ENCODE measurements around the gene BPIFB4. TPM values are rescaled to one million over a fixed set of nuclear protein-coding genes. Genes with fewer than 3 reads are reported as not detected.

Gene BPIFB4
- total RNA-seq, 1 experiment from 2014 or later = not detected

DNA sequence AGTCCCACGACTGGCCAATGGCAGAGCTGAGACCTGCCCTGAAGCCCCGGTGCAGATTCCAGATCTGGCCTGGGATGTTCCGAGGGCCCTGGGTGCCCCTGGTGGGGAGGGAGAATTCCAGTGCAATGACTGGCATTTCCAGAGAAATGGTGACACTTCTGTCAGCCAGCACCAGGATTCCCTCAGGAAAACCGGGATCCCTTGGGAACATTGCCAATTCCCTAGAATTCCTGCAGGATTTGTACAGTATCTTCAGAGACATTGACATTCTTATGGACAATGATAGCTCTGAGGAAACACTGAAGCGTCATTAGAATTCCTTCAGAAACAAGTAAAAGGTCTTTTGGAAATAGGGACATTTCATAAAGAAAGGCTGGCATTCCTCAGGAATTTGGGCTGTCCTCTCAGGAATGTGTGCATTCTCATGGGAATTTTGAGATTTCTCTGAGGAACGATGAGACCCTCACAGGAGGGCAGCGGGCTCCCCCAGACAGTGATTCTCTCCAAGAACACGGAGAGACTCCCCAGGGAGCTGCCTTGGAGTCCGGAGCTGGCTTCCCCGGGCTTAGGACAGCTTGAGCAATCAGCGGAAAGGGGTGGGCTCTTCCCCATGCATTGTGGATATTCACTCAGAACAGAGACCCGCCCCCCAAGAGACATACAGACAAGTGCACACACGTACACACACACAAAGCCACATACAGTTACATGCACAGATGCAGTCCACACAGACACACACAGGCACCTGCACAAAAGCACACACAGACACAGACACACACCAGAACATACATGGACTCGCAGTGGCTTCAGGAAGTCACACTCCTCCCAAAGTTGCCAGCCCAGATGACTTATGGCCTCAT, 53.3 kb downstream of the BPIFB4 start:
- no peaks in the 10 kb centered on the region for H3K9me3 Mint-ChIP-seq (ENCODE audit: low read depth, unreplicated experiment)
- DNase-seq = no peak
- H3K36me3 Mint-ChIP-seq (ENCODE audit: insufficient read depth, unreplicated experiment) = no peaks in the 10 kb centered on the region
- no TSS peak for BruUV-seq (replicated peaks)
- H3K27me3 Mint-ChIP-seq (ENCODE audit: unreplicated experiment) = peaks cover 94% of the 10 kb centered on the region
- no peak overlapping the region for H3K4me3 Mint-ChIP-seq (ENCODE audit: low read depth, unreplicated experiment)
- H3K4me1 Mint-ChIP-seq (ENCODE audit: low read depth, unreplicated experiment) = no peaks in the 10 kb centered on the region
- CTCF ChIA-PET = no interaction called here
- TF ChIP-seq CTCF (IDR thresholded peaks at IDR 0.05; ENCODE audit: unreplicated experiment) = no peak
- no peak overlapping the region for H3K27ac Mint-ChIP-seq (ENCODE audit: unreplicated experiment)
- intact Hi-C loops (cut with micrococcal nuclease; ENCODE audit: unreplicated experiment) = no loop called here

DNA sequence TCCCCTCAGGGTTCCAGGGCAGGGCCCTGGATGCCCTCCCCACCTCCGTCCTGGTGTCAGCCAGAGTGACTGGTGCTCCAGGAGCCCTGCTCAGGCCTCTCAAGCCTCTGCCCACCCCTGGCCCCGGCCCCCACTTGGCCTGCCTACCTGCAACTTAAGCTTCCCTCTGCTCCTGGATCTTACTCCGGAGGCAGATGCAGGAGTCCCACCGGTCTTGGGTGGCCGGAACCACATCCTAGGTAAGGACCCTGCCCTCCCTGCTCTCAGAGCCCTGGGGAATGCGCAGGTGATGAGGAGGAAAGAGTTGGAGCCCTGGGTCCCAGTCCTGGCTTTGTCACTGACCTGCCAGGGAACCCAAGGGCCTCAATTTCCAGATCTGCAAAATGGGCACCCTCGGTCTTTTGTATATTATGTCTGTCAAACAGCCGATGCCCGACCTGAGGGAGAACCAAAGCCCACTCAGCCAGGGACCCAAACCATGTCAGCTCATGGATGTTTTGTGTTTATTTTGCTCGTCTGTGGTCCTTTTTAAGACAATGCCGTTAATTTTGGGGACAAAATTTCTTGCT, 54.0 kb downstream of the BPIFB4 start:
- CTCF ChIA-PET = no interaction called here
- H3K27ac Mint-ChIP-seq (ENCODE audit: unreplicated experiment) = no peak overlapping the region
- peaks cover 92% of the 10 kb centered on the region for H3K27me3 Mint-ChIP-seq (ENCODE audit: unreplicated experiment)

GRCh38 chr20:33137195-33137594, 57.8 kb downstream of the BPIFB4 start:
- CTCF ChIA-PET = interaction anchor here (0.7 kb wide), 1 partner anchor 42 kb away, joined by 4 read pairs; no protein-coding TSS in a partner anchor
- H3K4me3 Mint-ChIP-seq (ENCODE audit: low read depth, unreplicated experiment) = no peak overlapping the region
- H3K4me1 Mint-ChIP-seq (ENCODE audit: low read depth, unreplicated experiment) = no peaks in the 10 kb centered on the region
- H3K9me3 Mint-ChIP-seq (ENCODE audit: low read depth, unreplicated experiment) = no peaks in the 10 kb centered on the region
- peaks cover 54% of the 10 kb centered on the region for H3K27me3 Mint-ChIP-seq (ENCODE audit: unreplicated experiment)
- TF ChIP-seq CTCF (IDR thresholded peaks at IDR 0.05; ENCODE audit: unreplicated experiment) = no peak
- H3K27ac Mint-ChIP-seq (ENCODE audit: unreplicated experiment) = no peak overlapping the region
- no peaks in the 10 kb centered on the region for H3K36me3 Mint-ChIP-seq (ENCODE audit: insufficient read depth, unreplicated experiment)
- intact Hi-C loops (cut with micrococcal nuclease; ENCODE audit: unreplicated experiment) = no loop called here
- DNase-seq = no peak
- BruUV-seq (replicated peaks) = no TSS peak

More for the DNA sequence above, 54.0 kb downstream of the BPIFB4 start:
- Mint-ChIP-seq H3K4me1 (ENCODE audit: low read depth, unreplicated experiment) (no peaks in the 10 kb centered on the region), H3K4me3 (ENCODE audit: low read depth, unreplicated experiment) (no peak overlapping the region), H3K36me3 (ENCODE audit: insufficient read depth, unreplicated experiment) (no peaks in the 10 kb centered on the region), H3K9me3 (ENCODE audit: low read depth, unreplicated experiment) (no peaks in the 10 kb centered on the region)
- intact Hi-C loops (cut with micrococcal nuclease; ENCODE audit: unreplicated experiment) = no loop called here
- no peak for TF ChIP-seq CTCF (IDR thresholded peaks at IDR 0.05; ENCODE audit: unreplicated experiment)
- no TSS peak for BruUV-seq (replicated peaks)
- no peak for DNase-seq

DNA sequence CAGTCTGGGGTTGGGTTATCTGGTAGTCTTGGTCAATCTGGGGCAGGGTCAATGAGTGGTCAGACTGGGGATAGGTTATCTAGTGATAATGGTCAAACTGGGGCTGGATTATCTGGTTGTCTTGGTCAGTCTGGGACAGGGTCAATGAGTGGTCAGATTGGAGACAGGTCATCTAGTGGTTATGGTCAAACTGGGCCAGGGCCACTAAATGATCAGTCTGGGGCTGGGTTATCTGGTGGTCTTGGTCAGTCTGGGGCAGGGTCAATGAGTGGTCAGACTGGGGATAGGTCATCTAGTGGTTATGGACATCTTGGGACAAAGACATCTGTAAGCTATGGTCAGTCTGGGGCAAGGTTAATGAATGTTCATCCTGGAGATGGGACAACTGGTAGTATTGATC, 60.0 kb downstream of the BPIFB4 start:
- DNase-seq = no peak
- TF ChIP-seq CTCF (IDR thresholded peaks at IDR 0.05; ENCODE audit: unreplicated experiment) = no peak
- peaks cover 32% of the 10 kb centered on the region for H3K27me3 Mint-ChIP-seq (ENCODE audit: unreplicated experiment)
- no peaks in the 10 kb centered on the region for H3K9me3 Mint-ChIP-seq (ENCODE audit: low read depth, unreplicated experiment)
- no peaks in the 10 kb centered on the region for H3K36me3 Mint-ChIP-seq (ENCODE audit: insufficient read depth, unreplicated experiment)
- no peak overlapping the region for H3K27ac Mint-ChIP-seq (ENCODE audit: unreplicated experiment)
- intact Hi-C loops (cut with micrococcal nuclease; ENCODE audit: unreplicated experiment) = no loop called here
- no peak overlapping the region for H3K4me3 Mint-ChIP-seq (ENCODE audit: low read depth, unreplicated experiment)
- BruUV-seq (replicated peaks) = no TSS peak
- no peaks in the 10 kb centered on the region for H3K4me1 Mint-ChIP-seq (ENCODE audit: low read depth, unreplicated experiment)
- CTCF ChIA-PET = no interaction called here

Measured in Calu3 (cell line).